GM21526 (cell line): ENCODE measurements around the gene ADSS2.
"Not testable (repeated sequence)": the region's sequence is repeated elsewhere in the genome, so short reads cannot be mapped to it uniquely, and the experiment has no call there.

Source experiments
- ATAC-seq: cut with Tn5 transposase; IDR thresholded peaks from one replicate; pipeline ENCODE4 v1.9.1; 2021; ENCODE audit warnings: moderate library complexity; ENCODE audit not compliant: unreplicated experiment, low FRiP score

Gene ADSS2

GRCh38 chr1:244368279-244368678 is 83.4 kb downstream of the ADSS2 start:
- no peak for ATAC-seq

GRCh38 chr1:244367399-244368114 is 84.2 kb downstream of the ADSS2 start:
- no peak for ATAC-seq

GRCh38 chr1:244365809-244366208 is 85.9 kb downstream of the ADSS2 start:
- no peak for ATAC-seq

- ATAC-seq = not testable (repeated sequence)
Measured at GRCh38 chr1:244365262-244365661, 86.4 kb downstream of the ADSS2 start.

- ATAC-seq = no peak
Measured at GRCh38 chr1:244362476-244362875, 89.2 kb downstream of the ADSS2 start.

GRCh38 chr1:244361764-244362473 is 89.8 kb downstream of the ADSS2 start:
- ATAC-seq = no peak
